ENCODE data around the gene ASPSCR1. TPM values are rescaled to one million over a fixed set of nuclear protein-coding genes. Genes with fewer than 3 reads are reported as not detected.

Gene ASPSCR1
- total and polyA plus RNA-seq, 2 of the 8 experiments (the other 6 are each of a cell fraction or from before 2014, with no cell fraction given) = 33.3 to 43.7 TPM

DNA sequence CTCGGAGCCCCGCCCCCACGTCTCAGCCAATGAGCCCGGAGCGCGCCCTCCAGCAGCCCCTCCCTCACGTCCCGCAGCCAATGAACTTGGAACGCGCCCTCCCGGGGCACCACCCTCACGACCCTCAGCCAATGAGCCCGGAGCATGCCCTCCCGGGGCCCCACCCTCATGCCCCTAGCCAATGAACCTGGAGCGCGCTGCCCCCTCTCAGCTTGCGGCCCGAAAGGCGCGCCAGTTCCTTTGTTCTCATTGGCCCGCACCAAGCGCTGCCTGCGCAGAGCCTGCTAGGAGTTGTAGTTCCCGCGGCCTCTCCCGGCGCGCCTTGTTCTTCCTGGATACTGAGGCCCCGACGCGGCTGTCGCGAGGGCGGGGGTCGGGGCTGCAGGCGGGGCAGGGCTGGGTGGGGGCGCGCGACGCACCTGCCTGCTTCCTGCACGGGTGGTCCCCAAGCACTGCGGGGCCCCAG is 45.6 kb downstream of the ASPSCR1 start, which contains the start of gene LRRC45:
LRRC45 (plus strand) TSS at position 325 of the 466 bp plus-strand sequence. CDS start 339 bp downstream, outside the sequence.
- Histone ChIP-seq H3K4me3 (ENCODE audit: extremely low read depth in 1 of 4, insufficient read depth in 2 of 4, low read depth in 3 of 4, low read length in 4 of 4) (peak within 1 kb of the TSS; percentile 83 to 93 (median 86)), H3K36me3 (ENCODE audit: control insufficient read depth in 2 of 4, insufficient read depth in 4 of 4, low read length in 3 of 4) (no peaks in the 10 kb centered on the region; a peak in 1 of 8 replicates), H4K5ac (ENCODE audit: insufficient read length, low read depth, low read length) (peak within 1 kb of the TSS; percentile 52), H3K27ac (ENCODE audit: low read depth, low read length) (peak within 1 kb of the TSS; percentile 46; the same call in 1 of the 2 replicates), H2BK15ac (ENCODE audit: low read length) (0 out of 2 replicates have a peak within 1 kb of the TSS, but pooled peaks have one; percentile 29), H2BK120ac (replicated peaks; ENCODE audit: low read depth, low read length) (no peak within 1 kb of the TSS), H2BK12ac (ENCODE audit: low read depth, low read length) (no peak within 1 kb of the TSS), H3K23ac (ENCODE audit: insufficient read length) (no peak within 1 kb of the TSS), H4K20me1 (replicated peaks in 1 of 2; ENCODE audit: control insufficient read depth in 1 of 2, insufficient read depth in 2 of 2, low read length in 2 of 2) (peaks cover 7 to 13% of the 10 kb centered on the region in 2 experiments), H4K8ac (ENCODE audit: extremely low read depth, insufficient read depth, low read length) (peak within 1 kb of the TSS; percentile 69), H2BK5ac (ENCODE audit: low read depth, low read length) (peak within 1 kb of the TSS; percentile 83; the same call in 1 of the 2 replicates), H2AK5ac (ENCODE audit: low read depth, low read length) (no peak within 1 kb of the TSS; the same call in 1 of the 2 replicates), H3K4ac (replicated peaks; ENCODE audit: insufficient read length, low read depth, low read length) (peak within 1 kb of the TSS; percentile 21), H3K23me2 (ENCODE audit: low read depth, low read length) (peaks cover 12% of the 10 kb centered on the region), H3K9me3 (ENCODE audit: insufficient read depth in 2 of 2, low read depth in 1 of 2, low read length in 1 of 2) (no peaks in the 10 kb centered on the region), H3K27me3 (replicated peaks in 1 of 4; ENCODE audit: control insufficient read depth in 3 of 4, extremely low read depth in 1 of 4, insufficient read depth in 3 of 4, low read length in 3 of 4) (no peaks in the 10 kb centered on the region), H3K4me2 (ENCODE audit: insufficient read depth in 1 of 2, low read depth in 2 of 2, low read length in 2 of 2) (peak within 1 kb of the TSS; percentile 87 to 96), H3K18ac (ENCODE audit: extremely low read depth, low read length) (peak within 1 kb of the TSS; percentile 71), H4K91ac (replicated peaks; ENCODE audit: insufficient read length, low read length) (peak within 1 kb of the TSS; percentile 44), H3K4me1 (replicated peaks in 1 of 4; ENCODE audit: control insufficient read depth in 3 of 4, insufficient read depth in 4 of 4, low read length in 3 of 4) (peaks cover 0 to 14% (median 8%) of the 10 kb centered on the region in 4 experiments; a peak in 5 of 7 replicates), H2BK20ac (ENCODE audit: low read length) (no peak within 1 kb of the TSS), H3K14ac (ENCODE audit: insufficient read length) (no peak within 1 kb of the TSS), H3K56ac (replicated peaks; ENCODE audit: insufficient read length, low read depth, low read length) (peak within 1 kb of the TSS; percentile 84), H3K9ac (replicated peaks in 1 of 4; ENCODE audit: extremely low read depth in 1 of 4, low read depth in 3 of 4, low read length in 3 of 4) (peak within 1 kb of the TSS; percentile 76 to 80 (median 80)), H3K79me1 (ENCODE audit: low read depth, low read length) (peaks cover 4% of the 10 kb centered on the region; the same call in 1 of the 2 replicates), H2AFZ (ENCODE audit: low read length) (no peak within 1 kb of the TSS; the same call in 1 of the 2 replicates), H3K79me2 (ENCODE audit: control insufficient read depth in 1 of 2, insufficient read depth in 2 of 2, low read length in 2 of 2) (peaks cover 0 to 12% of the 10 kb centered on the region in 2 experiments; a peak in 1 of 4 replicates)
- CTCF ChIA-PET (ENCODE audit: partially characterized antibody) = interaction anchor here (0.7 to 2.0 kb wide), 8 partner anchors 8 to 95 kb away, joined by 3 to 7 read pairs (median 4); partner anchors contain the start of genes MAFG and RAC3
- DNase-seq (ENCODE audit: low read depth in 1 of 2, low spot score in 2 of 2) (peak; percentile 98 to 99), FAIRE-seq (no peak)
- POLR2A ChIA-PET (ENCODE audit: partially characterized antibody) = interaction anchor here (0.5 to 4.3 kb wide), 21 partner anchors 9 to 356 kb away, joined by 3 to 22 read pairs (median 3); partner anchors contain the start of genes ASPSCR1, CCDC137, DCXR and FASN
- WGBS, 2 experiments (ENCODE audit: extremely low coverage in 1 of 2, insufficient coverage in 1 of 2, insufficient read length in 1 of 2, insufficient replicate concordance in 2 of 2, low coverage in 1 of 2, low lambda C conversion rate in 2 of 2, missing lambda C conversion rate in 1 of 2) = 0% methylated on average over 25 of the region's 42 CpGs; no CpG with 5 or more reads in 1 of the 2 experiments
- TF ChIP-seq YY1 (IDR thresholded peaks at IDR 0.05; ENCODE audit: low read depth, low read length) = no peak
- peak; percentile 32; the same call in 1 of the 2 replicates for TF ChIP-seq NRF1 (IDR thresholded peaks at IDR 0.05; ENCODE audit: low read depth, low read length)
- 0 out of 4 replicates have a peak, but pooled peaks of 1 of the 2 experiments have one; percentile 58 for TF ChIP-seq SIN3A (conservative IDR thresholded peaks at IDR 0.05 in 1 of 2, IDR thresholded peaks at IDR 0.05 in 1 of 2; ENCODE audit: low read depth in 1 of 2, low read length in 2 of 2)
- TF ChIP-seq, protein P1, sequence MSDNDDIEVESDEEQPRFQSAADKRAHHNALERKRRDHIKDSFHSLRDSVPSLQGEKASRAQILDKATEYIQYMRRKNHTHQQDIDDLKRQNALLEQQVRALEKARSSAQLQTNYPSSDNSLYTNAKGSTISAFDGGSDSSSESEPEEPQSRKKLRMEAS (IDR thresholded peaks at IDR 0.05) = 0 out of 2 replicates have a peak, but pooled peaks have one; percentile 0
- no peak for TF ChIP-seq TEAD4 (IDR thresholded peaks at IDR 0.05; ENCODE audit: low read depth, low read length)
- 0 out of 2 replicates have a peak, but pooled peaks have one; percentile 55 for TF ChIP-seq SP4 (IDR thresholded peaks at IDR 0.05; ENCODE audit: low read length)
- TF ChIP-seq SP2 (IDR thresholded peaks at IDR 0.05; ENCODE audit: low read length) = peak; percentile 53
- TF ChIP-seq SRF (IDR thresholded peaks at IDR 0.05; ENCODE audit: low read depth, low read length) = no peak
- TF ChIP-seq E2F6 (IDR thresholded peaks at IDR 0.05) = no peak
- no peak for TF ChIP-seq PHF8 (conservative IDR thresholded peaks at IDR 0.05; ENCODE audit: low read depth, low read length)
- TF ChIP-seq CREB1 (IDR thresholded peaks at IDR 0.05) = peak; percentile 65; the same call in 1 of the 2 replicates
- 0 out of 2 replicates have a peak, but pooled peaks have one; percentile 48 for TF ChIP-seq CHD2 (IDR thresholded peaks at IDR 0.05; ENCODE audit: low read length)
